Keratinocyte (primary cell): ENCODE data around the gene MTA3. TPM values are rescaled to one million over a fixed set of nuclear protein-coding genes. Genes with fewer than 3 reads are reported as not detected.

Source experiments
- DNase-seq: peaks from one replicate; pipeline ENCODE4 v3.0.0-alpha.2; 2011; ENCODE audit warnings: low read depth, missing footprints, low spot score
- FAIRE-seq: peaks from 2 replicates; lab custom pipeline; 2011; peaks lifted over from hg19 to GRCh38; lab: Jason Lieb, UNC
- H2AFZ ChIP-seq: 2 replicates; pipeline ENCODE4 v1.6.0; 2012; ENCODE audit warnings: low read length, control low read depth, inconsistent platforms; ENCODE audit not compliant: control insufficient read depth
- H3K27ac ChIP-seq: 2 replicates; pipeline ENCODE4 v1.5.1; 2011; ENCODE audit warnings: low read length; ENCODE audit not compliant: control insufficient read depth, insufficient read depth
- H3K27me3 ChIP-seq: 3 replicates; pipeline ENCODE4 v1.6.0; 2011; ENCODE audit warnings: low read length; ENCODE audit not compliant: control insufficient read depth, insufficient read depth; ENCODE audit errors: extremely low read depth
- H3K36me3 ChIP-seq, 2 experiments: 2 replicates in 1 of 2; 3 replicates in 1 of 2; pipeline ENCODE4 v1.5.1; 2011; ENCODE audit warnings: low read length in 2 of 2, mild to moderate bottlenecking in 1 of 2; ENCODE audit not compliant: control insufficient read depth in 2 of 2, insufficient read depth in 2 of 2; ENCODE audit errors: extremely low read depth in 1 of 2
- H3K4me1 ChIP-seq: 3 replicates; pipeline ENCODE4 v1.5.1; 2011; ENCODE audit warnings: low read length; ENCODE audit not compliant: control insufficient read depth, insufficient read depth; ENCODE audit errors: extremely low read depth
- H3K4me2 ChIP-seq: 3 replicates; pipeline ENCODE4 v1.6.0; 2011; ENCODE audit warnings: low read depth, low read length; ENCODE audit not compliant: control insufficient read depth, insufficient read depth; ENCODE audit errors: extremely low read depth
- H3K4me3 ChIP-seq, 3 experiments: fragments of 200-600 bp in 1 of 3; sonication (generic) in 1 of 3; 2 replicates in 2 of 3; 3 replicates in 1 of 3; pipeline ENCODE4 v1.5.1; 2011 to 2016; ENCODE audit warnings: low read length in 3 of 3, mild to moderate bottlenecking in 3 of 3, control low read depth in 2 of 3, inconsistent platforms in 1 of 3, low read depth in 1 of 3, mixed read lengths in 1 of 3, mixed run types in 1 of 3, moderate library complexity in 1 of 3; ENCODE audit not compliant: control insufficient read depth in 2 of 3, insufficient read depth in 2 of 3; ENCODE audit errors: extremely low read depth in 1 of 3
- H3K79me2 ChIP-seq: 2 replicates; pipeline ENCODE4 v1.6.0; 2012; ENCODE audit warnings: low read length; ENCODE audit not compliant: control insufficient read depth, insufficient read depth
- H3K9ac ChIP-seq: 3 replicates; pipeline ENCODE4 v1.6.0; 2011; ENCODE audit warnings: low read length; ENCODE audit not compliant: control insufficient read depth, insufficient read depth; ENCODE audit errors: extremely low read depth
- H3K9me1 ChIP-seq: 3 replicates; pipeline ENCODE4 v1.6.0; 2011; ENCODE audit warnings: low read length; ENCODE audit not compliant: control insufficient read depth, insufficient read depth; ENCODE audit errors: extremely low read depth
- H3K9me3 ChIP-seq: 2 replicates; pipeline ENCODE4 v1.5.1; 2012; ENCODE audit warnings: low read depth, low read length; ENCODE audit not compliant: control insufficient read depth
- H4K20me1 ChIP-seq: 3 replicates; pipeline ENCODE4 v1.6.0; 2011; ENCODE audit warnings: low read length; ENCODE audit not compliant: control insufficient read depth, insufficient read depth; ENCODE audit errors: extremely low read depth
- CTCF ChIP-seq, 3 experiments: IDR thresholded peaks in 1 of 3; conservative IDR thresholded peaks in 1 of 3; optimal IDR thresholded peaks in 1 of 3; 2 replicates in 2 of 3; 3 replicates in 1 of 3; pipeline versions ENCODE3 to v1.5.1; 2011; ENCODE audit warnings: low read length in 3 of 3, mild to moderate bottlenecking in 3 of 3, moderate library complexity in 2 of 3, control low read depth in 1 of 3, inconsistent platforms in 1 of 3; ENCODE audit not compliant: insufficient read depth in 2 of 3; ENCODE audit errors: extremely low read depth in 1 of 3
- EZH2 ChIP-seq: IDR thresholded peaks from one replicate; pipeline ENCODE4 v1.6.1; 2012; ENCODE audit warnings: inconsistent platforms, mild to moderate bottlenecking, low read length, moderate library complexity
- dilution Hi-C: fragments of 300-500 bp; cut with MboI; formaldehyde crosslinking; loops from one replicate; pipeline ENCODE4 v1.7.0; 2020; ENCODE audit warnings: low sequenced_read_pairs; ENCODE audit not compliant: extremely low pct_ligation_motif_present
- polyA plus RNA-seq, 5 experiments: library from polyadenylated mRNA; depleted of rRNA in 3 of 5; stranded (reverse) in 3 of 5; stranded (forward) in 1 of 5; unstranded in 1 of 5; fragments of >200 nt; gene quantifications; 1 replicate in 1 of 5; 2 replicates in 3 of 5; 3 replicates in 1 of 5; pipeline versions ENCODE4 v1.2.1 to v1.2.3, GENCODE V29; 2011 to 2012; ENCODE audit warnings: missing spikeins in 2 of 5, low read depth in 1 of 5, low replicate concordance in 1 of 5

The MTA3 gene
- polyA plus RNA-seq, 1 donor (not counting 4 experiments of a cell fraction or from before 2014, with no cell fraction given), result 34.3 TPM

GRCh38 chr2:42652086-42652485, 83.7 kb downstream of the MTA3 start:
- H4K20me1 ChIP-seq, result no peaks in the 10 kb centered on the region
- dilution Hi-C loops, result no loop called here
- FAIRE-seq, result no peak

GRCh38 chr2:42653039-42653438, 84.6 kb downstream of the MTA3 start:
- H3K4me3 ChIP-seq, result no peak overlapping the region
- FAIRE-seq (no peak), DNase-seq (no peak)
- no peaks in the 10 kb centered on the region for H3K27me3 ChIP-seq
- no peak overlapping the region for H2AFZ ChIP-seq
- H3K79me2 ChIP-seq, result no peaks in the 10 kb centered on the region
- no peaks in the 10 kb centered on the region for H3K4me1 ChIP-seq
- H3K9me3 ChIP-seq, result no peaks in the 10 kb centered on the region
- dilution Hi-C loops, result no loop called here
- H4K20me1 ChIP-seq, result no peaks in the 10 kb centered on the region
- no peaks in the 10 kb centered on the region for H3K9me1 ChIP-seq
- H3K27ac ChIP-seq, result no peak overlapping the region
- TF ChIP-seq CTCF (optimal IDR thresholded peaks at IDR 0.05 in 1 of 3, IDR thresholded peaks at IDR 0.05 in 1 of 3, conservative IDR thresholded peaks at IDR 0.05 in 1 of 3; ENCODE audit: extremely low read depth in 1 of 3, insufficient read depth in 2 of 3, low read length in 3 of 3), result no peak
- no peak for TF ChIP-seq EZH2
- no peak overlapping the region for H3K9ac ChIP-seq
- H3K4me2 ChIP-seq, result no peak overlapping the region
- no peaks in the 10 kb centered on the region for H3K36me3 ChIP-seq

More at GRCh38 chr2:42652086-42652485, 83.7 kb downstream of the MTA3 start:
- no peaks in the 10 kb centered on the region for H3K27me3 ChIP-seq
- no peaks in the 10 kb centered on the region for H3K79me2 ChIP-seq
- H3K36me3 ChIP-seq, result no peaks in the 10 kb centered on the region
- H3K9ac ChIP-seq, result no peak overlapping the region
- H3K4me1 ChIP-seq, result no peaks in the 10 kb centered on the region
- no peak overlapping the region for H3K4me3 ChIP-seq
- H3K9me1 ChIP-seq, result no peaks in the 10 kb centered on the region
- TF ChIP-seq EZH2 (no peak), CTCF (optimal IDR thresholded peaks at IDR 0.05 in 1 of 3, IDR thresholded peaks at IDR 0.05 in 1 of 3, conservative IDR thresholded peaks at IDR 0.05 in 1 of 3; ENCODE audit: extremely low read depth in 1 of 3, insufficient read depth in 2 of 3, low read length in 3 of 3) (no peak)
- no peak overlapping the region for H2AFZ ChIP-seq
- DNase-seq, result no peak
- H3K9me3 ChIP-seq, result no peaks in the 10 kb centered on the region
- no peak overlapping the region for H3K4me2 ChIP-seq
- H3K27ac ChIP-seq, result no peak overlapping the region
